Lower leg skin (tissue), 3 donors: Measurements from ENCODE around the gene TAS2R14.

Experiments
- POLR2A ChIP-seq, 2 donors: fragments of 450-650 bp; IDR thresholded peaks; one replicate each; pipeline ENCODE4 v1.6.1; 2016 to 2017; ENCODE audit warnings: antibody characterized with exemption in 2 of 2, mild to moderate bottlenecking in 1 of 2, moderate library complexity in 1 of 2
- TF ChIP-seq, protein P1 (sequence below), 3 donors: fragments of 450-650 bp; IDR thresholded peaks; one replicate each; pipeline ENCODE4 v1.5.1; 2016; ENCODE audit warnings: antibody characterized with exemption in 3 of 3, mild to moderate bottlenecking in 3 of 3, moderate library complexity in 2 of 3

GRCh38 chr12:10943167-10943566 lies 4.1 kb upstream of the TAS2R14 start:
- TF ChIP-seq, protein P1, sequence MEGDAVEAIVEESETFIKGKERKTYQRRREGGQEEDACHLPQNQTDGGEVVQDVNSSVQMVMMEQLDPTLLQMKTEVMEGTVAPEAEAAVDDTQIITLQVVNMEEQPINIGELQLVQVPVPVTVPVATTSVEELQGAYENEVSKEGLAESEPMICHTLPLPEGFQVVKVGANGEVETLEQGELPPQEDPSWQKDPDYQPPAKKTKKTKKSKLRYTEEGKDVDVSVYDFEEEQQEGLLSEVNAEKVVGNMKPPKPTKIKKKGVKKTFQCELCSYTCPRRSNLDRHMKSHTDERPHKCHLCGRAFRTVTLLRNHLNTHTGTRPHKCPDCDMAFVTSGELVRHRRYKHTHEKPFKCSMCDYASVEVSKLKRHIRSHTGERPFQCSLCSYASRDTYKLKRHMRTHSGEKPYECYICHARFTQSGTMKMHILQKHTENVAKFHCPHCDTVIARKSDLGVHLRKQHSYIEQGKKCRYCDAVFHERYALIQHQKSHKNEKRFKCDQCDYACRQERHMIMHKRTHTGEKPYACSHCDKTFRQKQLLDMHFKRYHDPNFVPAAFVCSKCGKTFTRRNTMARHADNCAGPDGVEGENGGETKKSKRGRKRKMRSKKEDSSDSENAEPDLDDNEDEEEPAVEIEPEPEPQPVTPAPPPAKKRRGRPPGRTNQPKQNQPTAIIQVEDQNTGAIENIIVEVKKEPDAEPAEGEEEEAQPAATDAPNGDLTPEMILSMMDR (IDR thresholded peaks at IDR 0.05), result no peak
- TF ChIP-seq POLR2A (IDR thresholded peaks at IDR 0.05), result no peak
